ENCODE data around the gene TUBD1.
"Not testable (repeated sequence)": the region's sequence is repeated elsewhere in the genome, so short reads cannot be mapped to it uniquely, and the experiment has no call there.

Gene TUBD1

GRCh38 chr17:59844884-59845594 lies 47.7 kb downstream of the TUBD1 start:
- no peak for DNase-seq (ENCODE audit: low read depth in 2 of 2)

- peak in 1 of 2 donors; percentile 52 for DNase-seq (ENCODE audit: low read depth in 2 of 2)
Observed at GRCh38 chr17:59842901-59843652, 49.7 kb downstream of the TUBD1 start.

GRCh38 chr17:59841882-59842263 lies 50.9 kb downstream of the TUBD1 start:
- DNase-seq (ENCODE audit: low read depth in 2 of 2): not testable (repeated sequence)

- not testable (repeated sequence) for DNase-seq (ENCODE audit: low read depth in 2 of 2)
Observed at GRCh38 chr17:59841091-59841881, 51.5 kb downstream of the TUBD1 start.

GRCh38 chr17:59840329-59841090 lies 52.2 kb downstream of the TUBD1 start:
- no peak for DNase-seq (ENCODE audit: low read depth in 2 of 2)

GRCh38 chr17:59839651-59840328 lies 53.0 kb downstream of the TUBD1 start:
- no peak for DNase-seq (ENCODE audit: low read depth in 2 of 2)

- DNase-seq (ENCODE audit: low read depth in 2 of 2): no peak
Observed at GRCh38 chr17:59838052-59838916, 54.5 kb downstream of the TUBD1 start.

GRCh38 chr17:59837308-59838051 lies 55.3 kb downstream of the TUBD1 start:
- peak; percentile 53 to 67 for DNase-seq (ENCODE audit: low read depth in 2 of 2)

- no peak for DNase-seq (ENCODE audit: low read depth in 2 of 2)
Observed at GRCh38 chr17:59832883-59833379, 59.8 kb downstream of the TUBD1 start.

GRCh38 chr17:59830846-59831486 lies 61.8 kb downstream of the TUBD1 start:
- no peak for DNase-seq (ENCODE audit: low read depth in 2 of 2)

- no peak for DNase-seq (ENCODE audit: low read depth in 2 of 2)
Observed at GRCh38 chr17:59830007-59830630, 62.6 kb downstream of the TUBD1 start.

GRCh38 chr17:59829217-59830006 lies 63.3 kb downstream of the TUBD1 start:
- DNase-seq (ENCODE audit: low read depth in 2 of 2): no peak

- not testable (repeated sequence) for DNase-seq (ENCODE audit: low read depth in 2 of 2)
Observed at GRCh38 chr17:59828819-59829216, 63.9 kb downstream of the TUBD1 start.

- DNase-seq (ENCODE audit: low read depth in 2 of 2): no peak
Observed at GRCh38 chr17:59828478-59828760, 64.3 kb downstream of the TUBD1 start.

- no peak for DNase-seq (ENCODE audit: low read depth in 2 of 2)
Observed at GRCh38 chr17:59827721-59828477, 64.8 kb downstream of the TUBD1 start.

GRCh38 chr17:59826706-59827453 lies 65.9 kb downstream of the TUBD1 start:
- DNase-seq (ENCODE audit: low read depth in 2 of 2): no peak

Measured in stimulated activated CD8-positive, alpha-beta memory T cell treated with anti-CD3 and anti-CD28 coated beads, Interleukin-7, amount 100 ng/mL, for 4 hours (primary cell).